Liver (tissue), 9 donors: Measurements from ENCODE around the gene ERCC6L. TPM values are rescaled to one million over a fixed set of nuclear protein-coding genes. Genes with fewer than 3 reads are reported as not detected.

Experiments
- DNase-seq: peaks from one replicate; pipeline ENCODE4 v3.0.0-alpha.2; 2017; ENCODE audit warnings: low spot score
- H3K27ac ChIP-seq, 2 donors: one replicate each; pipeline ENCODE4 v1.7.0; 2013; ENCODE audit warnings: inconsistent platforms in 2 of 2, low read length in 2 of 2, control low read depth in 1 of 2, low read depth in 1 of 2, mild to moderate bottlenecking in 1 of 2
- H3K27me3 ChIP-seq, 4 donors: one replicate each; pipeline versions ENCODE4 v1.6.1 to v1.7.0; 2013; ENCODE audit warnings: low read length in 3 of 4, inconsistent platforms in 1 of 4, mild to moderate bottlenecking in 1 of 4, moderate library complexity in 1 of 4; ENCODE audit not compliant: control insufficient read depth in 4 of 4, insufficient read depth in 4 of 4
- H3K36me3 ChIP-seq, 4 donors: one replicate each; pipeline versions ENCODE4 v1.6.1 to v1.7.0; 2013; ENCODE audit warnings: low read length in 3 of 4, mild to moderate bottlenecking in 3 of 4, low read depth in 1 of 4, moderate library complexity in 1 of 4; ENCODE audit not compliant: control insufficient read depth in 4 of 4, insufficient read depth in 3 of 4
- H3K4me1 ChIP-seq, 4 donors: one replicate each; pipeline versions ENCODE4 v1.6.1 to v1.7.0; 2013; ENCODE audit warnings: low read length in 3 of 4, mild to moderate bottlenecking in 3 of 4, moderate library complexity in 1 of 4; ENCODE audit not compliant: control insufficient read depth in 4 of 4, insufficient read depth in 4 of 4
- H3K4me3 ChIP-seq, 3 donors: one replicate each; pipeline versions ENCODE4 v1.6.1 to v1.7.0; 2013; ENCODE audit warnings: low read length in 3 of 3, control low read depth in 1 of 3, low read depth in 1 of 3, mild to moderate bottlenecking in 1 of 3
- H3K9ac ChIP-seq, 2 donors: one replicate each; pipeline ENCODE4 v1.7.0; 2013; ENCODE audit warnings: low read length in 2 of 2, mild to moderate bottlenecking in 2 of 2, moderate library complexity in 2 of 2, control low read depth in 1 of 2, low read depth in 1 of 2
- H3K9me3 ChIP-seq, 4 donors: one replicate each; pipeline versions ENCODE4 v1.6.1 to v1.7.0; 2013; ENCODE audit warnings: low read length in 3 of 4; ENCODE audit not compliant: control insufficient read depth in 4 of 4
- EGR1 ChIP-seq, 2 donors: IDR thresholded peaks; 2 replicates each; pipeline ENCODE4 v1.6.1; 2016 to 2018; ENCODE audit warnings: antibody characterized with exemption in 2 of 2, low read depth in 2 of 2
- FOXA2 ChIP-seq: IDR thresholded peaks from 2 replicates; pipeline ENCODE4 v1.6.1; 2016; ENCODE audit warnings: antibody characterized with exemption
- HNF4A ChIP-seq, 2 donors: conservative IDR thresholded peaks; 2 replicates each; pipeline ENCODE4 v1.6.1; 2016; ENCODE audit warnings: antibody characterized with exemption in 2 of 2, mild to moderate bottlenecking in 2 of 2
- HNF4G ChIP-seq: IDR thresholded peaks from 2 replicates; pipeline ENCODE4 v1.6.1; 2016; ENCODE audit warnings: antibody characterized with exemption
- JUND ChIP-seq, 2 donors: IDR thresholded peaks; 2 replicates each; pipeline ENCODE4 v1.6.1; 2016; ENCODE audit warnings: antibody characterized with exemption in 2 of 2
- MAX ChIP-seq: IDR thresholded peaks from 2 replicates; pipeline ENCODE4 v1.6.1; 2016; ENCODE audit warnings: antibody characterized with exemption
- NR2F2 ChIP-seq: IDR thresholded peaks from 2 replicates; pipeline ENCODE4 v1.6.1; 2016; ENCODE audit warnings: antibody characterized with exemption
- RAD21 ChIP-seq, 2 donors: IDR thresholded peaks; 2 replicates each; pipeline ENCODE4 v1.6.1; 2016; ENCODE audit warnings: antibody characterized with exemption in 2 of 2, mild to moderate bottlenecking in 2 of 2
- REST ChIP-seq: IDR thresholded peaks from 2 replicates; pipeline ENCODE4 v1.6.1; 2016; ENCODE audit warnings: antibody characterized with exemption, mild to moderate bottlenecking
- RXRA ChIP-seq, 2 donors: IDR thresholded peaks; 2 replicates each; pipeline ENCODE4 v1.6.1; 2017 to 2018; ENCODE audit warnings: antibody characterized with exemption in 2 of 2, mild to moderate bottlenecking in 1 of 2
- SP1 ChIP-seq: IDR thresholded peaks from 2 replicates; pipeline ENCODE4 v1.6.1; 2018; ENCODE audit warnings: antibody characterized with exemption, mild to moderate bottlenecking
- YY1 ChIP-seq: IDR thresholded peaks from 2 replicates; pipeline ENCODE4 v1.6.1; 2016; ENCODE audit warnings: antibody characterized with exemption, mild to moderate bottlenecking
- ZBTB33 ChIP-seq: IDR thresholded peaks from 2 replicates; pipeline ENCODE4 v1.6.1; 2016; ENCODE audit warnings: antibody characterized with exemption
- WGBS: extraction: QIAGEN DNeasy Blood & Tissue Kit; methylation state at CpG from one replicate; pipeline ENCODE4 v1.1.7; 2013; 5-methylcytosine and 5-hydroxymethylcytosine counted together
- polyA plus RNA-seq, 2 donors: library from polyadenylated mRNA; stranded (reverse) in 1 of 2; unstranded in 1 of 2; fragments of 200-250 nt in 1 of 2; fragments of >200 nt in 1 of 2; fragmentation: Nextera tagmentation in 1 of 2; extraction: Ambion mirVana in 1 of 2; gene quantifications; one replicate each; pipeline versions ENCODE4 v1.2.1 to v1.2.3, GENCODE V29; 2013 to 2015
- total RNA-seq, 2 donors: library from RNA; depleted of rRNA; stranded (reverse); fragments of >200 nt; gene quantifications; one replicate each; pipeline ENCODE4 v1.2.3, GENCODE V29; 2014
- donor health status: healthy.
- donor health status: healthy.
- donor health status: healthy.
- donor health status: healthy.
- donor health status: healthy.

Gene ERCC6L
- total and polyA plus RNA-seq, 4 donors, result 0.17 to 4.7 (median 0.29) TPM; not detected in 1

GRCh38 chrX:72274526-72274925 lies 35.7 kb upstream of the ERCC6L start:
- WGBS, result 77% methylated on average over 5 of the region's 5 CpGs
- TF ChIP-seq YY1 (no peak), REST (no peak), NR2F2 (no peak), JUND (IDR thresholded peaks at IDR 0.05) (no peak), HNF4A (conservative IDR thresholded peaks at IDR 0.05) (no peak), EGR1 (IDR thresholded peaks at IDR 0.05; ENCODE audit: low read depth in 2 of 2) (no peak), RXRA (IDR thresholded peaks at IDR 0.05) (no peak), SP1 (no peak), HNF4G (no peak), FOXA2 (no peak)
- Histone ChIP-seq H3K27me3 (no peaks in the 10 kb centered on the region), H3K36me3 (peaks cover 10 to 60% (median 42%) of the 10 kb centered on the region in 4 donors), H3K9me3 (no peaks in the 10 kb centered on the region), H3K4me1 (peaks cover 0 to 8% (median 7%) of the 10 kb centered on the region in 4 donors), H3K9ac (no peak overlapping the region), H3K4me3 (no peak overlapping the region), H3K27ac (no peak overlapping the region)
- DNase-seq, result no peak

GRCh38 chrX:72273718-72274117 lies 34.9 kb upstream of the ERCC6L start:
- Histone ChIP-seq H3K9me3 (no peaks in the 10 kb centered on the region), H3K36me3 (peaks cover 10 to 67% (median 48%) of the 10 kb centered on the region in 4 donors), H3K4me1 (peaks cover 0 to 8% (median 7%) of the 10 kb centered on the region in 4 donors), H3K27me3 (no peaks in the 10 kb centered on the region), H3K9ac (no peak overlapping the region), H3K27ac (no peak overlapping the region), H3K4me3 (no peak overlapping the region)
- TF ChIP-seq MAX, result no peak
- TF ChIP-seq SP1, result no peak
- TF ChIP-seq FOXA2, result no peak
- no peak for TF ChIP-seq YY1
- TF ChIP-seq ZBTB33, result no peak
- no peak for TF ChIP-seq RXRA (IDR thresholded peaks at IDR 0.05)
- no peak for TF ChIP-seq HNF4A (conservative IDR thresholded peaks at IDR 0.05)
- no peak for TF ChIP-seq NR2F2
- TF ChIP-seq RAD21 (IDR thresholded peaks at IDR 0.05), result no peak
- no peak for TF ChIP-seq REST
- WGBS, result 96% methylated on average over 6 of the region's 6 CpGs
- DNase-seq, result no peak
